ENCODE measurements around the gene GPR162.

Gene GPR162

GRCh38 chr12:6821591-6822425 is at the start of gene GPR162:
TSS of gene GPR162 (plus strand) at chr12:6821821. CDS start at chr12:6823899, 2,078 bp downstream.
- DNase-seq: peak; percentile 31

GRCh38 chr12:6772331-6772695 is 49.3 kb upstream of the GPR162 start, which contains the start of gene LAG3:
TSS of gene LAG3 (plus strand) at chr12:6772520. CDS start at chr12:6772853, 333 bp downstream.
- DNase-seq: peak; percentile 46

- DNase-seq: no peak
These were observed 48.7 kb upstream of the GPR162 start for GRCh38 chr12:6772726-6773589.

GRCh38 chr12:6773590-6774351 is 47.9 kb upstream of the GPR162 start:
- DNase-seq: no peak

GRCh38 chr12:6774499-6775062 is 47.0 kb upstream of the GPR162 start:
- DNase-seq: no peak

GRCh38 chr12:6775185-6776174 is 46.1 kb upstream of the GPR162 start:
- DNase-seq: no peak

GRCh38 chr12:6777386-6777785 is 44.2 kb upstream of the GPR162 start:
- no peak for DNase-seq

- peak; percentile 16 for DNase-seq
These were observed 43.4 kb upstream of the GPR162 start for GRCh38 chr12:6778217-6778573.

GRCh38 chr12:6778574-6779550 is 42.8 kb upstream of the GPR162 start:
- peak; percentile 93 for DNase-seq

- DNase-seq: peak; percentile 45
These were observed 41.8 kb upstream of the GPR162 start for GRCh38 chr12:6779708-6780432.

GRCh38 chr12:6780573-6780972 is 41.0 kb upstream of the GPR162 start:
- peak; percentile 48 for DNase-seq

- no peak for DNase-seq
These were observed 39.5 kb upstream of the GPR162 start for GRCh38 chr12:6782119-6782518.

GRCh38 chr12:6782850-6783566 is 38.6 kb upstream of the GPR162 start:
- DNase-seq: no peak

- no peak for DNase-seq
These were observed 37.8 kb upstream of the GPR162 start for GRCh38 chr12:6783828-6784227.

GRCh38 chr12:6784296-6784695 is 37.3 kb upstream of the GPR162 start:
- peak; percentile 39 for DNase-seq

GRCh38 chr12:6784761-6785160 is 36.9 kb upstream of the GPR162 start:
- DNase-seq: peak; percentile 34

GRCh38 chr12:6786416-6787094 is 35.1 kb upstream of the GPR162 start:
- no peak for DNase-seq

GRCh38 chr12:6787309-6787708 is 34.3 kb upstream of the GPR162 start:
- no peak for DNase-seq

Measured in suppressor macrophage treated with lipopolysaccharide for 4 hours (primary cell).